H1 (cell line): ENCODE measurements around the gene FGF1. TPM values are rescaled to one million over a fixed set of nuclear protein-coding genes. Genes with fewer than 3 reads are reported as not detected.

ENCODE experiments used
- CBX5 ChIP-seq: fragments of 300-800, 300-1000 bp; sonication (generic); IDR thresholded peaks from 2 replicates; pipeline ENCODE4 v1.7.1; 2016; ENCODE audit warnings: antibody characterized with exemption, low read length, low read depth
- EGR1 ChIP-seq: IDR thresholded peaks from 2 replicates; pipeline ENCODE4 v1.6.1; 2011; ENCODE audit warnings: low read depth, low read length, borderline replicate concordance
- GTF2F1 ChIP-seq: IDR thresholded peaks from 2 replicates; pipeline ENCODE4 v1.6.1; 2012; ENCODE audit warnings: low read depth, low read length, improper control_type of control experiment, borderline replicate concordance
- TAF7 ChIP-seq: optimal IDR thresholded peaks from 2 replicates; pipeline ENCODE3; 2011; ENCODE audit warnings: low read depth, mild to moderate bottlenecking, inconsistent platforms, low read length, moderate library complexity, borderline replicate concordance
- polyA plus RNA-seq, 7 experiments: library from polyadenylated mRNA; depleted of rRNA in 3 of 7; stranded (reverse) in 5 of 7; unstranded in 2 of 7; fragments of >200 nt in 5 of 7; fragments of 200-250 nt in 2 of 7; gene quantifications; 1 replicate in 5 of 7; 2 replicates in 1 of 7; 4 replicates in 1 of 7; pipeline versions ENCODE4 v1.2.1 to v1.2.3, GENCODE V29; 2011 to 2013; ENCODE audit warnings: missing spikeins in 2 of 7, mixed read lengths in 2 of 7
- total RNA-seq: library from RNA; stranded (reverse); fragmentation: NEBNext Ultra II Directional; extraction: Animal tissue kit (Norgen Biotek cat#: 25700); gene quantifications from 2 replicates; pipeline ENCODE4 v1.2.1, GENCODE V29; 2021

The FGF1 gene
- total and polyA plus RNA-seq, 2 of the 8 experiments (the other 6 are each of a cell fraction or from before 2014, with no cell fraction given), result 0.30 to 0.50 TPM

GRCh38 chr5:142627383-142628217 lies 58.3 kb downstream of the FGF1 start (continued):
- TF ChIP-seq GTF2F1 (no peak), TAF7 (no peak), CBX5 (no peak), EGR1 (no peak)
- TF ChIP-seq, all 59 proteins: peak for 0
